Measurements from ENCODE around the gene KYNU. TPM values are rescaled to one million over a fixed set of nuclear protein-coding genes. Genes with fewer than 3 reads are reported as not detected.
"Not testable (repeated sequence)": the region's sequence is repeated elsewhere in the genome, so short reads cannot be mapped to it uniquely, and the experiment has no call there.

Gene KYNU
- total and polyA plus RNA-seq, 8 donors: 0.12 to 2.6 (median 0.53) TPM

DNA sequence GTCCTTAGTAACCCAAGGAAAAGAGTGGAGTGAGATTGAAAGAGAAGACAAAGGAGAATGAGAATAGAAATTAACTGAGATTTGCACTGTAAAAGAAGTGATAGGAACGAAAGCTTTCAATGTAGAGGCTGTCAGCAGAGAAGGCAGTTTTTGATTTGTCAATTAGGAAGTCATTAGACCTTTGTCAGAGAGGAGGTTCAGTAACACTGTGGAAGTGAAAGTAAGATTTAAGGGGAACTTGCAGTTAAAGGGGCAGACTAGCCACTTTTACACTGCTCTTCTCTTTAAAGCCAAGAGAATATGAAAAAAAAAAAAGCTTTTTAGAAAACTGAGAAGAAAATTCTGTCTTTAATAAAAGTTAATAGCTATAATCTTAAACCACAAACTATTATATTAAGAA lies 11.5 kb upstream of the KYNU start:
- no peak overlapping the region for H3K27ac ChIP-seq
- ATAC-seq (peak in 2 of 4 donors; percentile 70 to 81), FAIRE-seq (no peak), DNase-seq (no peak)
- TF ChIP-seq, protein P1, sequence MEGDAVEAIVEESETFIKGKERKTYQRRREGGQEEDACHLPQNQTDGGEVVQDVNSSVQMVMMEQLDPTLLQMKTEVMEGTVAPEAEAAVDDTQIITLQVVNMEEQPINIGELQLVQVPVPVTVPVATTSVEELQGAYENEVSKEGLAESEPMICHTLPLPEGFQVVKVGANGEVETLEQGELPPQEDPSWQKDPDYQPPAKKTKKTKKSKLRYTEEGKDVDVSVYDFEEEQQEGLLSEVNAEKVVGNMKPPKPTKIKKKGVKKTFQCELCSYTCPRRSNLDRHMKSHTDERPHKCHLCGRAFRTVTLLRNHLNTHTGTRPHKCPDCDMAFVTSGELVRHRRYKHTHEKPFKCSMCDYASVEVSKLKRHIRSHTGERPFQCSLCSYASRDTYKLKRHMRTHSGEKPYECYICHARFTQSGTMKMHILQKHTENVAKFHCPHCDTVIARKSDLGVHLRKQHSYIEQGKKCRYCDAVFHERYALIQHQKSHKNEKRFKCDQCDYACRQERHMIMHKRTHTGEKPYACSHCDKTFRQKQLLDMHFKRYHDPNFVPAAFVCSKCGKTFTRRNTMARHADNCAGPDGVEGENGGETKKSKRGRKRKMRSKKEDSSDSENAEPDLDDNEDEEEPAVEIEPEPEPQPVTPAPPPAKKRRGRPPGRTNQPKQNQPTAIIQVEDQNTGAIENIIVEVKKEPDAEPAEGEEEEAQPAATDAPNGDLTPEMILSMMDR (IDR thresholded peaks at IDR 0.05): no peak
- WGBS, 2 donors: 24 to 40% methylated on average over 1 of the region's 1 CpG
- H3K27me3 ChIP-seq: no peaks in the 10 kb centered on the region
- H3K36me3 ChIP-seq: no peaks in the 10 kb centered on the region
- H3K9me3 ChIP-seq: no peaks in the 10 kb centered on the region
- intact Hi-C loops (cut with DNase I): no loop called here
- no peaks in the 10 kb centered on the region for H3K4me1 ChIP-seq
- no peak overlapping the region for H3K4me3 ChIP-seq

DNA sequence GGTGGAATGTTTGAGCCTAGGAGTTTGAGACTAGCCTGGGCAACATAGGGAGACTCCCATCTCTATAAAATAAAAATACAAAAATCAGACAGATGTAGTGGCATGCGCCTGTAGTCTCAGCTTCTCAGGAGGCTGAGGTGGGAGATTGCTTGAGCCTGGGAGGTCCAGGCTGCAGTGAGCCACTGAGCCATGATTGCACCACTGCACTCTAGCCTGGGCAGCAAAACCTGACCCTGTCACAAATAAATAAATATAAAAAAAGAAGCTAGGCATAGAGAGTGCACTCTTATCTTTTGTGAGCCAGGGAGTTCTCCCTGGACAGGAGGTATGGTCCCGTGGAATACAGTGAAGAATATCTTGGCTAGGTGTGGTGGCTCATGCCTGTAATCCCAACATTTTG lies 11.0 kb upstream of the KYNU start:
- no peak for ATAC-seq

DNA sequence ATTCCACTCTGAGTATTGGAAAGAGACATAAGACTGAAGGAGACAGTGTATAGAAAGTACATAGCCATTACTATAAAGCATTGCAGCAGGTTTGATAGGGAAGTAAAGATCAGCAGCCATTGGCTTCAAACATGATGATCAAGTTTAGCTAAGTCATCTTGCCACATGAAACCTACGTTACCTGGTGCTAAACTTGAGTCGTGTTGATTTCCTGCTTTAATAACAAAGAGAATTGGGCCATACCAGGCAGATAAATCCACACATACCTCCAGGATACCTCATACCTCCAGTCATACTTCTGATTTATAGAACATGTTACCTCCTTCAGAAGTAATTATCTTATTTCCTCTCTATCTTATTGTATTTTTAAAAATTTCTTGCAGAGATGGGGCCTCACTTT lies 10.3 kb upstream of the KYNU start:
- Histone ChIP-seq H3K36me3 (no peaks in the 10 kb centered on the region), H3K4me1 (no peaks in the 10 kb centered on the region), H3K27ac (no peak overlapping the region), H3K27me3 (no peaks in the 10 kb centered on the region), H3K4me3 (no peak overlapping the region), H3K9me3 (no peaks in the 10 kb centered on the region)
- ATAC-seq (no peak), DNase-seq (no peak), FAIRE-seq (no peak)
- TF ChIP-seq, protein P1 (IDR thresholded peaks at IDR 0.05): no peak
- WGBS, 2 donors: 58 to 84% methylated on average over 2 of the region's 2 CpGs
- intact Hi-C loops (cut with DNase I): no loop called here

More for the DNA sequence above, 11.0 kb upstream of the KYNU start:
- Histone ChIP-seq H3K4me1 (no peaks in the 10 kb centered on the region), H3K27me3 (no peaks in the 10 kb centered on the region), H3K4me3 (no peak overlapping the region), H3K27ac (no peak overlapping the region), H3K36me3 (no peaks in the 10 kb centered on the region), H3K9me3 (no peaks in the 10 kb centered on the region)
- intact Hi-C loops (cut with DNase I): no loop called here
- no peak for FAIRE-seq
- no peak for DNase-seq
- WGBS, 2 donors: 59 to 75% methylated on average over 2 of the region's 2 CpGs
- TF ChIP-seq, protein P1 (IDR thresholded peaks at IDR 0.05): no peak

DNA sequence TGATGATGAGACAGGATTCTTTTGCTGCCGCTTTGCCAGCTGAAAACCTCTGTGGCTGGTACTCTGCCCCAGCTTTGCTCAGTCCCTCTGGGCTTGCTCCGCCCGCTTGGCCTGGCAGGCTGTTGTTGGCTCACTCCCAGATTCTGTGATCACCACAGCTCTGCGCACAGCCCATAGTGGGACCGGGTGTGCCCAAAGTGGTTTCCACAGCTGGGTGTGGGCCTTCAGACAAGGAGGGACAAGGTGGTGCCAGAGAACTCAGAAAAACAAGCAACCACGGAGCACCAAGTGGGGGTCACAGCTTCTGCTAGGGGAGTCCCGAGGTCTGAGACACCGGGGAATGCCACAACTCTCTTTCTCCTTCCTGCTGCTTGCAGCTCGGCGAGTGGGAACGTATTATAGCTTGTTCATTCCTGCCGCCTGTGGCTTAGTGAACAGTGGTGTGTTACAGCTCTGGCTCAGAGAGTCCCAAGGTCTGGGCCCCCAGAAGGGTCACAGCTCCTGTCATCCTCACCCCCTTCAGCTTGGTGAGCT lies 9.2 kb upstream of the KYNU start:
- Histone ChIP-seq H3K4me3 (no peak overlapping the region), H3K27ac (no peak overlapping the region), H3K9me3 (no peaks in the 10 kb centered on the region), H3K36me3 (no peaks in the 10 kb centered on the region), H3K27me3 (no peaks in the 10 kb centered on the region), H3K4me1 (no peaks in the 10 kb centered on the region)
- intact Hi-C loops (cut with DNase I): no loop called here
- TF ChIP-seq, protein P1 (IDR thresholded peaks at IDR 0.05): no peak
- ATAC-seq: peak in 3 of 4 donors; percentile 74 to 83 (median 75)
- 72 to 84% methylated on average over 12 of the region's 12 CpGs for WGBS, 2 donors
- peak in 4 of 6 donors; percentile 8 to 56 (median 30) for DNase-seq
- no peak for FAIRE-seq

DNA sequence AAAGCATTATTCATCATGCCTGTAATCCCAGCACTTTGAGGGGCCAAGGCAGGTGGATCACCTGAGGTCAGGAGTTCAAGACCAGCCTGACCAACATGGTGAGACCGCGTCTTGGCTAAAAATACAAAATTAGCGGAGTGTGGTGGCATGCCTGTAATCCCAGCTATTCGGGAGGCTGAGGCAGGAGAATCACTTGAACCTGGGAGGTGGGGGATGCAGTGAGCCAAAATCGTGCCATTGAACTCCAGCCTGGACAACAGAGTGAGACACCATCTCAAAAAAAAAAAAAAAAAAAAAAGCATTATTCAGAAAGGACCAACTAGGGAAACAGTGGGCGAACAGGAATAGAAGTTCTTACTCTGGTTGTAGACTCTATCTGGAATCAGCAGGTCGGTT lies 8.4 kb upstream of the KYNU start:
- H3K4me1 ChIP-seq; H3K4me3 ChIP-seq; FAIRE-seq; intact Hi-C loops (cut with DNase I); H3K36me3 ChIP-seq; H3K27ac ChIP-seq; H3K27me3 ChIP-seq; ATAC-seq; H3K9me3 ChIP-seq; DNase-seq: not testable (repeated sequence)
- 74 to 81% methylated on average over 7 of the region's 7 CpGs for WGBS, 2 donors
